Muscle layer of duodenum (tissue), 2 donors: ENCODE measurements around the gene ARF1.

Experiments
- H3K27ac ChIP-seq: one replicate; pipeline ENCODE4 v1.7.0; 2013; ENCODE audit warnings: mild to moderate bottlenecking, low read length
- H3K27me3 ChIP-seq: one replicate; pipeline ENCODE4 v1.7.0; 2013; ENCODE audit warnings: low read depth, mild to moderate bottlenecking, control low read depth, low read length
- H3K36me3 ChIP-seq, 2 donors: one replicate each; pipeline ENCODE4 v1.7.0; 2013; ENCODE audit warnings: low read length in 2 of 2, control low read depth in 1 of 2, mild to moderate bottlenecking in 1 of 2; ENCODE audit not compliant: insufficient read depth in 2 of 2, control insufficient read depth in 1 of 2
- H3K4me1 ChIP-seq, 2 donors: one replicate each; pipeline ENCODE4 v1.7.0; 2013; ENCODE audit warnings: low read length in 2 of 2, mild to moderate bottlenecking in 2 of 2, control low read depth in 1 of 2, moderate library complexity in 1 of 2; ENCODE audit not compliant: insufficient read depth in 2 of 2, control insufficient read depth in 1 of 2
- H3K4me3 ChIP-seq, 2 donors: one replicate each; pipeline ENCODE4 v1.7.0; 2013; ENCODE audit warnings: low read length in 2 of 2, low read depth in 1 of 2, mild to moderate bottlenecking in 1 of 2
- H3K9me3 ChIP-seq, 2 donors: one replicate each; pipeline ENCODE4 v1.7.0; 2013; ENCODE audit warnings: low read length in 2 of 2, control low read depth in 1 of 2, mild to moderate bottlenecking in 1 of 2; ENCODE audit not compliant: control insufficient read depth in 1 of 2
- donor health status: healthy.

ARF1 gene

GRCh38 chr1:228100822-228101613 is 18.5 kb downstream of the ARF1 start:
- Histone ChIP-seq H3K4me1 (peaks cover 0 to 38% of the 10 kb centered on the region in 2 donors), H3K4me3 (no peak overlapping the region), H3K27ac (no peak overlapping the region), H3K36me3 (peaks cover 29 to 50% of the 10 kb centered on the region in 2 donors), H3K9me3 (no peaks in the 10 kb centered on the region), H3K27me3 (no peaks in the 10 kb centered on the region)

GRCh38 chr1:228101614-228101993 is 19.1 kb downstream of the ARF1 start:
- Histone ChIP-seq H3K27me3 (no peaks in the 10 kb centered on the region), H3K9me3 (no peaks in the 10 kb centered on the region), H3K4me3 (peak overlapping the region in 1 of 2 donors; percentile 92), H3K27ac (no peak overlapping the region), H3K4me1 (peaks cover 0 to 33% of the 10 kb centered on the region in 2 donors), H3K36me3 (peaks cover 30 to 56% of the 10 kb centered on the region in 2 donors)

- Histone ChIP-seq H3K36me3 (peaks cover 32 to 57% of the 10 kb centered on the region in 2 donors), H3K4me1 (peaks cover 0 to 30% of the 10 kb centered on the region in 2 donors), H3K4me3 (peak overlapping the region; percentile 21 to 92), H3K9me3 (no peaks in the 10 kb centered on the region), H3K27ac (no peak overlapping the region), H3K27me3 (no peaks in the 10 kb centered on the region)
These were observed 19.7 kb downstream of the ARF1 start for GRCh38 chr1:228101994-228102790.

- Histone ChIP-seq H3K4me3 (peak within 1 kb of the TSS; percentile 57 to 92), H3K36me3 (peaks cover 29 to 57% of the 10 kb centered on the region in 2 donors), H3K27me3 (no peaks in the 10 kb centered on the region), H3K4me1 (peaks cover 0 to 34% of the 10 kb centered on the region in 2 donors), H3K27ac (no peak within 1 kb of the TSS), H3K9me3 (no peaks in the 10 kb centered on the region)
These were observed 20.5 kb downstream of the ARF1 start, which contains the start of gene C1orf35 for GRCh38 chr1:228102791-228103620. Gene C1orf35, minus strand, starts transcription at chr1:228103325. Its CDS starts 98 bp downstream, at chr1:228103227.

- no peak overlapping the region for H3K27ac ChIP-seq
- H3K4me1 ChIP-seq, result peaks cover 0 to 43% of the 10 kb centered on the region in 2 donors
- no peaks in the 10 kb centered on the region for H3K27me3 ChIP-seq
- peaks cover 12 to 40% of the 10 kb centered on the region in 2 donors for H3K36me3 ChIP-seq
- peak overlapping the region in 1 of 2 donors; percentile 92 for H3K4me3 ChIP-seq
- no peaks in the 10 kb centered on the region for H3K9me3 ChIP-seq
These were observed 22.2 kb downstream of the ARF1 start for GRCh38 chr1:228104526-228105269.

GRCh38 chr1:228105270-228105995 is 22.9 kb downstream of the ARF1 start:
- Histone ChIP-seq H3K9me3 (no peaks in the 10 kb centered on the region), H3K36me3 (peaks cover 8 to 34% of the 10 kb centered on the region in 2 donors), H3K4me1 (peaks cover 0 to 48% of the 10 kb centered on the region in 2 donors), H3K27ac (no peak overlapping the region), H3K4me3 (no peak overlapping the region), H3K27me3 (no peaks in the 10 kb centered on the region)

GRCh38 chr1:228105996-228106799 is 23.7 kb downstream of the ARF1 start:
- no peak overlapping the region for H3K4me3 ChIP-seq
- no peaks in the 10 kb centered on the region for H3K27me3 ChIP-seq
- H3K36me3 ChIP-seq, result peaks cover 3 to 29% of the 10 kb centered on the region in 2 donors
- no peak overlapping the region for H3K27ac ChIP-seq
- H3K4me1 ChIP-seq, result peaks cover 0 to 45% of the 10 kb centered on the region in 2 donors
- no peaks in the 10 kb centered on the region for H3K9me3 ChIP-seq

- Histone ChIP-seq H3K27me3 (no peaks in the 10 kb centered on the region), H3K36me3 (peaks cover 3 to 26% of the 10 kb centered on the region in 2 donors), H3K27ac (no peak overlapping the region), H3K9me3 (no peaks in the 10 kb centered on the region), H3K4me1 (peaks cover 0 to 39% of the 10 kb centered on the region in 2 donors), H3K4me3 (no peak overlapping the region)
These were observed 24.2 kb downstream of the ARF1 start for GRCh38 chr1:228106800-228107054.

- peak overlapping the region in 1 of 2 donors; percentile 96 for H3K4me3 ChIP-seq
- peaks cover 3 to 26% of the 10 kb centered on the region in 2 donors for H3K36me3 ChIP-seq
- H3K9me3 ChIP-seq, result no peaks in the 10 kb centered on the region
- no peaks in the 10 kb centered on the region for H3K27me3 ChIP-seq
- H3K27ac ChIP-seq, result no peak overlapping the region
- H3K4me1 ChIP-seq, result peaks cover 0 to 31% of the 10 kb centered on the region in 2 donors
These were observed 25.1 kb downstream of the ARF1 start for GRCh38 chr1:228107636-228108035.
